Measurements from ENCODE around the gene BOK. TPM values are rescaled to one million over a fixed set of nuclear protein-coding genes. Genes with fewer than 3 reads are reported as not detected.

Gene BOK
- total and polyA plus RNA-seq, 2 of the 13 experiments (the other 11 are each of a cell fraction or from before 2014, with no cell fraction given): 35.5 to 39.2 TPM

- Histone ChIP-seq H3K79me2 (ENCODE audit: insufficient read depth, low read length) (no peaks in the 10 kb centered on the region), H3K27ac (ENCODE audit: extremely low read length, insufficient read depth, low read length) (no peak overlapping the region), H3K4me1 (ENCODE audit: insufficient read depth, low read length) (no peaks in the 10 kb centered on the region), H3K9ac (ENCODE audit: insufficient read depth, low read depth, low read length) (no peak overlapping the region), H3K9me3 (ENCODE audit: low read length) (no peaks in the 10 kb centered on the region), H3K36me3 (replicated peaks in 1 of 2; ENCODE audit: control insufficient read depth in 1 of 2, insufficient read depth in 2 of 2, low read length in 2 of 2) (peaks cover 23 to 72% of the 10 kb centered on the region in 2 experiments), H3K27me3 (ENCODE audit: control insufficient read depth in 1 of 2, insufficient read depth in 2 of 2, low read length in 2 of 2) (no peaks in the 10 kb centered on the region), H3K4me3 (replicated peaks in 1 of 3; ENCODE audit: insufficient read depth in 1 of 3, low read depth in 2 of 3, low read length in 3 of 3) (no peak overlapping the region), H3K4me2 (ENCODE audit: low read depth, low read length) (no peak overlapping the region), H2AFZ (ENCODE audit: low read length) (no peak overlapping the region), H4K20me1 (ENCODE audit: insufficient read depth, low read length) (no peaks in the 10 kb centered on the region)
- ATAC-seq: no peak
- ChIA-PET POLR2A (interaction anchor here (3.0 kb wide), 1 partner anchor 10 kb away, joined by 10 read pairs; no protein-coding TSS in a partner anchor), CTCF (ENCODE audit: low intra/inter-chr PET ratio, low total read pairs) (no interaction called here)
- intact Hi-C loops (cut with micrococcal nuclease; ENCODE audit: unreplicated experiment): loop anchor here (5.0 kb wide), 1 partner anchor 47 kb away; no protein-coding TSS in a partner anchor
- in situ Hi-C loops (cut with HindIII; ENCODE audit: extremely low pct_ligation_motif_present, low pct_unique_long_range_greater_than_20kb): no loop called here
- no TSS peak for BruUV-seq (replicated peaks)
- 96% methylated on average over 6 of the region's 6 CpGs for WGBS (ENCODE audit: low lambda C conversion rate)
- DNase-seq (ENCODE audit: low spot score): no peak
- FAIRE-seq: no peak
- TF ChIP-seq ZFX (CRISPR knock-in tag; IDR thresholded peaks at IDR 0.05; ENCODE audit: low read depth): no peak
- TF ChIP-seq ZNF264 (CRISPR knock-in tag; IDR thresholded peaks at IDR 0.05): no peak
- TF ChIP-seq CHD2 (IDR thresholded peaks at IDR 0.05; ENCODE audit: low read depth, low read length): no peak
- TF ChIP-seq PTBP1 (IDR thresholded peaks at IDR 0.05; ENCODE audit: low read depth, low read length, poor library complexity, severe bottlenecking): no peak
- TF ChIP-seq, protein P1, sequence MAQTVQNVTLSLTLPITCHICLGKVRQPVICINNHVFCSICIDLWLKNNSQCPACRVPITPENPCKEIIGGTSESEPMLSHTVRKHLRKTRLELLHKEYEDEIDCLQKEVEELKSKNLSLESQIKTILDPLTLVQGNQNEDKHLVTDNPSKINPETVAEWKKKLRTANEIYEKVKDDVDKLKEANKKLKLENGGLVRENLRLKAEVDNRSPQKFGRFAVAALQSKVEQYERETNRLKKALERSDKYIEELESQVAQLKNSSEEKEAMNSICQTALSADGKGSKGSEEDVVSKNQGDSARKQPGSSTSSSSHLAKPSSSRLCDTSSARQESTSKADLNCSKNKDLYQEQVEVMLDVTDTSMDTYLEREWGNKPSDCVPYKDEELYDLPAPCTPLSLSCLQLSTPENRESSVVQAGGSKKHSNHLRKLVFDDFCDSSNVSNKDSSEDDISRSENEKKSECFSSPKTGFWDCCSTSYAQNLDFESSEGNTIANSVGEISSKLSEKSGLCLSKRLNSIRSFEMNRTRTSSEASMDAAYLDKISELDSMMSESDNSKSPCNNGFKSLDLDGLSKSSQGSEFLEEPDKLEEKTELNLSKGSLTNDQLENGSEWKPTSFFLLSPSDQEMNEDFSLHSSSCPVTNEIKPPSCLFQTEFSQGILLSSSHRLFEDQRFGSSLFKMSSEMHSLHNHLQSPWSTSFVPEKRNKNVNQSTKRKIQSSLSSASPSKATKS (CRISPR knock-in tag; IDR thresholded peaks at IDR 0.05): no peak
- no peak for TF ChIP-seq BCL6 (CRISPR knock-in tag; IDR thresholded peaks at IDR 0.05)
- TF ChIP-seq RXRB (CRISPR knock-in tag; IDR thresholded peaks at IDR 0.05; ENCODE audit: borderline replicate concordance): no peak
- TF ChIP-seq TEAD2 (CRISPR knock-in tag; IDR thresholded peaks at IDR 0.05): no peak
- no peak for TF ChIP-seq RARA (CRISPR knock-in tag; IDR thresholded peaks at IDR 0.05)
- TF ChIP-seq, protein P2, sequence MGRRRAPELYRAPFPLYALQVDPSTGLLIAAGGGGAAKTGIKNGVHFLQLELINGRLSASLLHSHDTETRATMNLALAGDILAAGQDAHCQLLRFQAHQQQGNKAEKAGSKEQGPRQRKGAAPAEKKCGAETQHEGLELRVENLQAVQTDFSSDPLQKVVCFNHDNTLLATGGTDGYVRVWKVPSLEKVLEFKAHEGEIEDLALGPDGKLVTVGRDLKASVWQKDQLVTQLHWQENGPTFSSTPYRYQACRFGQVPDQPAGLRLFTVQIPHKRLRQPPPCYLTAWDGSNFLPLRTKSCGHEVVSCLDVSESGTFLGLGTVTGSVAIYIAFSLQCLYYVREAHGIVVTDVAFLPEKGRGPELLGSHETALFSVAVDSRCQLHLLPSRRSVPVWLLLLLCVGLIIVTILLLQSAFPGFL (CRISPR knock-in tag; IDR thresholded peaks at IDR 0.05): no peak
- TF ChIP-seq FOXM1 (CRISPR knock-in tag; IDR thresholded peaks at IDR 0.05): no peak
- no peak for TF ChIP-seq ZNF224 (CRISPR knock-in tag; IDR thresholded peaks at IDR 0.05)
- TF ChIP-seq TFE3 (CRISPR knock-in tag; IDR thresholded peaks at IDR 0.05): no peak
Measured at GRCh38 chr2:241599615-241600014, 41.1 kb downstream of the BOK start.
